Fibroblast of the conjunctiva (primary cell): Measurements from ENCODE around the gene MBP.
"Not testable (repeated sequence)": the region's sequence is repeated elsewhere in the genome, so short reads cannot be mapped to it uniquely, and the experiment has no call there.

ENCODE experiments used
- DNase-seq: peaks from one replicate; pipeline ENCODE4 v3.0.0-alpha.2; 2010; ENCODE audit warnings: low read depth

MBP gene

DNA sequence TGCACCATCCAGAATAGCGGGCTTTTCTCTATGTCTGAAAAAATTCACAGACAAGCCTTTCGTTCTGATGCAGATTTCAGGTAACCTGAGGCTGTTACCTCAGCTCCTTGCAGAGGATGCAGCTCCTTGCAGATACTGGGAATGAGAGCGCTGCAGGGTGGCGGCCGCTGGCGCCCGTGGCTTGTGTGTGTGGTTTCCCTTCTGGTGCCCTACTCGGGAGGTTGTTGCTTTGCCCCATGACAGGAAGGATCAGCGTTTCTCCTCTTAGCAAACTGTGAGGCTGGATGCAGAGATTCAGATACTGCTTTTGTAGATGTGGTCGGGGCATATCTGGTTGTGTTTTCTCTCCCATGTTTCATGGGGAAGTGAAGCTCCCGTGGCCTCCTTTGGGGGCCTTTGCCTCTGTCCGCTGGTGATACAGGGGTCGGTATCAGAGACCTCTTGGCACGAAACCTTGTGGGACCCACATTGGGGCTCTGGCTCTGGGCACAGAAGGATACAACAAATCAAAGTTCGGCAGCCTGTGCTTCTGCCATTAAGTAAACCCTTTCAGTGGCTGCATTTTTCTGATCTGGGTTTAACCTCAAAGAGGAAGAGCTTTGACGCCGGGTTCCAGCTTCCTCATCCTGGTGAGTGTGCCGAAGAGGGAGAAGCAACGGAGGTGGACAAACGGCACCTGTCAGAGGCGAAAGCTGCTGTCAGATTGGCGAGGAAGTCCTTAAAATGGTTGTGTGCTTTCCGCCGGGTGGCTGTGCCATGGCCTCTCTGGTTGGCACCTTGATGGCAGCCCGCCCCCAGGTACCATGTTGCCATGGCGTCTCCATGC lies 127.8 kb downstream of the MBP start:
- DNase-seq, result no peak

DNA sequence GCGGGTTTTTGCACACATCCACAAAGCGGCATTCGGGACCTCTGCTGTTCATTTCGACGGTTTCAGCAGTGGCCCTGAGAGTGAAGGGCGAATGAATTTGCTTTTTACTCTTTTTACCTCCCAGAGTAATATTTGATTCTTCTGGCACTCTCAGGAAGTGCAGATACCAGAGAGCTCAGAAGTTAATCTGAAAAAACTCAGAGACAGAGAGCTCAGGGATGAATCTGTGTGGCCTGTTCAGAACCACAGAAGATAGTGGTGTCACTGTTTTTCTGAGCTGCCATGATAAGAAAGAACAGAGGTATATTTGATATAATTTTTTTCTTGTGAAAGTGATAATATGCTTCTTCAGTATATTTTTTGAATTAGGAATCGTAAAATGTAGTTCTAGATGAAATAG lies 129.3 kb downstream of the MBP start:
- DNase-seq, result no peak

DNA sequence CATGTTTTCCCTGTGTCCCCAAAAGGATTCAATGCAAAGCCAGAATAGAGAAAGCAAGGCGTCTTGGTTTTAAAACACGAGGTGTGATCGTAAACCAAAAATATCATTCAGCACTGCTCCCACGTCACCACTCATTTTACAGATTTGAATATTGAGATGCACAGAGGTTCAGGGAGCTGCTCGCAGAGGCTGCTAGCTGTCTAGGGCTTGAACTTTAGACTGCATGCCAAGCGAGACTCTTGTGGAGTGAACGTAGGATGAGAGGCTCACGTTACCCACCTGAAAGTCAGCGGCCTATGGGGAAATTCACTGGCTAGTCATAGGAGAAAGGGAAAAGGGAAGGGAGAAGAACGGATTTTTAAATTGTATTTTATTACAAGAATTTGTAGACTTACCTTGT lies 130.1 kb downstream of the MBP start:
- no peak for DNase-seq

DNA sequence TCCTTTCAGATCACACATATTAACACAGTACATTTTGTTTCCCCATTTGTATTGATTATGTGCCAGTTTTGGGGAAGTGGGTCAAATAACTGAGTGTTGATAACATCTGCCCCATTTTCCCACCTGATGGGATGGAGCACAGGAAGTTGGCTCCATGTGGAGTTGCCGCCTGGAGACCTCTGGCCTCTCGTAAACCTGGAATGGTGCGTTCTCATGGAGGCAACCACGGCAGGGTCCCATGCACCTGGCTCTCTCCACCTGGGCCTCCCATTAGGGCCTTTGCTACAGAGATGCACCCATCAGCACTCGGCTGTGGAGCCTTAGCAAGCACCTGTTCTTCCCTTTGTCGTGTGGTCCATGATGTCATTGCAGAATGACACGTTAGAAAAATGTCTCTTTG lies 130.6 kb downstream of the MBP start:
- DNase-seq, result no peak

DNA sequence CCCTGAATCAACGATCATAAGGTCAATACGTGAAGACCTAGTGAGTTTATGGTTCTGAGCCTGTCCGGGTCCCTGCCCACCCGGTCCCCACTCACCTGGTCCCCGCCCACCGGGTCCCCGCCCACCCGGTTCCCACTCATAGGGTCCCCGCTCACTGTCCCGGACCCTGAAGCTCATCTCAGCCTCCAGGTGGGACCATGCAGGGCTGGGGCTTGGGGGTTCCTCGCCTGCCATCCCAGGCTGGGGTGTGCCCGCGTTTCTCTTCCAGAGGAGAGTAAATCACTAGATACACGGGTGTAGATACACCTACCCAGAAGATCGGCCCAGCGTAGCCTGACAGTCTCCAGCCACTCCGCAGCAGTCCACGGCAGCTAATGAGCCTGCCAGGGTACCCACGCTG lies 131.5 kb downstream of the MBP start:
- DNase-seq, result no peak

DNA sequence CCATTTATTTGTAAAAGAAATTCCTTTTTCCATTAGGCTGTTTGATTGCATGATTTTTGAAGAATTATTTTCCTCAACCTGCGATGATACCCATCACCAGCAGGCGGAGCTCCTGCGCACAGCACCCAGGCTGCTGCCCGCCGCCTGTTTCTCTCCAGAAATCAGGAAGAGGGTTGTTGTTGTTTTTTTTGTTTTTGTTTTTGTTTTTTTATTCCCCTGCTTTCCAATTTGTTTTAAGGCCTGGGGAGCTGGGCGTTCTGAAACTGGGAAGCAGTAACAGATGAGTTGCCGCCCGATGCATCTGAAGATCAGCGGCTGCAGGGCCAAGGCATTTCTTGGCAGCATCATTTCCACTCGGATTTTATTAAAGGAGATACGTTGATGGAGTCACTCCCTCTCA lies 132.1 kb downstream of the MBP start:
- peak; percentile 22 for DNase-seq

DNA sequence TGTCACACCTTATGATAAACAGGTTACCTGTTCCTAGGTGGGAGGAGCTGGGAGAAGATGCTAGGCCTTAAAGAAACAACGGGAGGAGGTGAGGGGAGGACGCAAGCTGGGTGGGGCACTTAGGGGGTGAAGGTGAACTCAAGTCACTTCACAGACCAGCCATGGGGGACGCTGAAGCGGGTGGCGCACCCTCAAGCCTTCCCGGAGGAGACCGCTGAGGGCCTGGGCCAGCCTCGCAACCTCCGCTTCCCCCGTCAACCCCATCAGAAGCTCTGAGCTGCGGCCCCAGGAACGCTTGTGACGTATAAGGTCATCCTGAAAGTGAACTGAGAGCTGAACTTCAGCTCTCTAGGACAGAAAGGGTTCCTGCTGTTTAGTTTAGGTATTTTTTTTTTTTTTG lies 133.5 kb downstream of the MBP start:
- no peak for DNase-seq

DNA sequence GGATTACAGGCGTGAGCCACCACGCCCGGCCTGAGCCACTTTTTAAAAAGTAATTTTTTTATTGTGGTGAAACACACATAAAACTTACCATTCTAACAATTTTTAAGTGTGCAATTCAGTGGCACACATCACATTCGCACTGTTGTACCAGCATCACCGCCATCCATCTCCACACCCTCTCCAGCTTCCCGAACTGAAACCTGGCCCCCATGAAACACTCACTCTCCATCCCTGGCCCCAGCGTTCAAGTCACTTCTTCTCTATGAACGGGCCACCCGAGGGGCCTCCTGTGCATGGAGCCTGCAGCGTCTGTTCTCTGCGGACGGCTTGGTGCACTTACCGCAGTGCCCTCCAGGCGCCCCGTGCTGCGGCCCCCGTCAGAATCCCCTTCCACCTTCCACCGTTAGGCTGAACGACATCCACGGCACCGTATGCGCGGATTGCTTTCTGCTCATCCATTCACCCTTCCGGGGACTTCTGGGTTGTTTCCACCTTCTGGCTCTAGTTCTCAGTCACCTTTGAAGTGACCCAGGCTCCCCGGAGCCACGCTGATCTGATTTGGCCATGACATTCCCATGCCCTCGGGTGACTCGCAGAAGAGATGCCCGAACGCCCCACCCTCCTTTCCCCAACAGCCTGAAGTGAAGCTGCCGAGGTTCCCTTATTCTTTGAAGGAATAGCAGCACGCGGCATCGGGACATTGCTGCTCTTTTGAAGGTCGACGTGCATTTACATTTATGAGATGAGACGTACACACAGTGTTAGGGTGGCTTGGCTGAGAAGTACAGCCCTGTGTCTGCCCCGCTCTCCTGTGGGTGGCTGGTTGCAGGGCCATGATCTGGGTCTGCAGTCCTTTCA lies 134.4 kb downstream of the MBP start:
- no peak for DNase-seq

DNA sequence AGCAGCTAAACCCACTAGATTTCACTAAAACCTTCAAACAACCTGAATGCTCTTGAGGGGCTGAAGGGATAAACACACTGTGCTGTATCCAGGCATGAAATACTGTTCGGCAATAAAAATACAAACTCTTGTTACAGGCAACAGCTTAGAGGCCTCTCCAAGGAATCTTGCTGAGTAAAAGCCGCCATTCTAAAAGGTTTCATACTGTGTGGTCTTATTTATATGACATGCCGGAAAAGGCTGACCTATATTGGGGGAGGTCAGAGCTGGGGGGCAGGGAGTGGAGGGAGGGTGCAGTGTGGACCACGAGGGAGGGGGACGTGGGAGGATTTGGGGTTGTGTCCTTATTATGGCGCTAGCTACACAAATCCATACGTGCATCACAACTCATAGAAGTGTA lies 136.2 kb downstream of the MBP start:
- DNase-seq, result no peak

DNA sequence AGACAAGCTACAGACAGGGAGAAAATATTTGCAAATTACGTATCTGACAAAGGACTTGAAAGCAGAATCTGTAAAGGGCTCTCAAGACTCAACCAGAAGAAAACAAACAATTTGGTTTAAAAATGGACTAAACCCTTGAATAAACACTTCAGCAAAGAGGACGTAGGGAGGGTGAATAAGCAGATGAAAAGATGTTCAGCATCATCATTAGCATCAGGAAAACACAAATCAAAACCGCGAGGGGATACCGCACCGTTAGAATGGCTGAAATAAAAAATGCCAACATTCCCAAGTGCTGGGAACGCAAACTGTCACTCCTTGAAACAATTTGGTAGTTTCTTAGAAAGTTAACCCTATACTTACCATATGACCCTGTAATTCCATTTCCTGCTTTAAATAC lies 136.7 kb downstream of the MBP start:
- DNase-seq, result no peak

DNA sequence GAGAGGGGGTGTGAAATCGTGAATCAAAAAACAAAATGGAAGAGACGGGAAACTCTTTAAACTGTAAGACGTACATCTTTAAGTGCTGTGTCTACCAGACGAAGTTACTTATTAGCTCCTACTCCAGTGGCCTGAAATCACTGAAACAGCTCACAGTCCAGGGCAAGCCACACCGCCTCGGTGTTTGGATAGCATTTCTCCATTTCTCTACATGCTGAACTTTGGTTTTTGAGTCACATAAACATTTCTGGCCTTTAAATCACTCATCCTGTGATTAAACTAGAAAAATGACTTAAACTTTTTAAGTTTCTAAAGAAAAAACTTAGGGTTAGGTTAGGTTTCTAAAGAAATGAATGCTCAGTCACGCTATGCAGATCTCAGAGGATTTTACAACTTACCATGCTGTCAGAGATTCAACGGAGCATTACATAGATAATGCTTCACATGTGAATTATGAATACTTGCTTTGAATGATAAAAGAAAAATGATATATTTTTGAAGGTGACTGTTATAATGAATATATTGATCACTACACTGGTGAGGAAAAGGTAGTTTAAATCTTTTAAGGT lies 138.4 kb downstream of the MBP start:
- no peak for DNase-seq

DNA sequence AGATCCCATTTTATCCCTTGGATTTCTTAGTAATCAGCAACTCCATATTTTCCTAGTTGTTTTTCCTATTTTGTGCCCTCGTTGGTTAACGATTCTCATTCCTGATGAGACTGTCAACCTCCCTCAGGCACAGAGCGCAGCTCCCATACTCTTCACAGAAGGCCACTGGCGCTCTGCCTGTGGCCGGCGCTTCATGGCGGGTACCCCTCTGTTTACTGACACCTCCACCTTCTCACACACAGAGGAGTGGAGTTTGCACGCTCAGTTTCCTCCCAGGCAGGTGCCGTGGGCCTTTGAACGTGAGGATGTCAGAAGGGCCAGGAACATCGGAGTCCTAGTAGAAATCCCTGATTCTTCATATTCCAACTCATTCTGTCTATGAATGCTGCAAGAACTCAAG lies 139.0 kb downstream of the MBP start:
- DNase-seq, result no peak

DNA sequence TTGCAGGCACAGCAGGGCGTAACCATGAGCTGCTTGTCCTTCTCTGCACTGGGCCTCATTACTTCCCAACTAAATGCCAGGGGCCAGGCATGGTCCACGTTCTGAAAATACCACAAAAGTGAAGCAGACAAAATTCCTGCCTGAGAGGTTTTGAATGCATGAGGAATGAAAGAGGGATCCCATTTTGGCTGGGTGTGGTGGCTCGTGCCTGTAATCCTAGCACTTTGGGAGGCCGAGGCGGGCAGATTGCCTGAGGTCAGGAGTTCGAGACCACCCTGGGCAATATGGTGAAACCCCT lies 139.5 kb downstream of the MBP start:
- DNase-seq, result no peak

DNA sequence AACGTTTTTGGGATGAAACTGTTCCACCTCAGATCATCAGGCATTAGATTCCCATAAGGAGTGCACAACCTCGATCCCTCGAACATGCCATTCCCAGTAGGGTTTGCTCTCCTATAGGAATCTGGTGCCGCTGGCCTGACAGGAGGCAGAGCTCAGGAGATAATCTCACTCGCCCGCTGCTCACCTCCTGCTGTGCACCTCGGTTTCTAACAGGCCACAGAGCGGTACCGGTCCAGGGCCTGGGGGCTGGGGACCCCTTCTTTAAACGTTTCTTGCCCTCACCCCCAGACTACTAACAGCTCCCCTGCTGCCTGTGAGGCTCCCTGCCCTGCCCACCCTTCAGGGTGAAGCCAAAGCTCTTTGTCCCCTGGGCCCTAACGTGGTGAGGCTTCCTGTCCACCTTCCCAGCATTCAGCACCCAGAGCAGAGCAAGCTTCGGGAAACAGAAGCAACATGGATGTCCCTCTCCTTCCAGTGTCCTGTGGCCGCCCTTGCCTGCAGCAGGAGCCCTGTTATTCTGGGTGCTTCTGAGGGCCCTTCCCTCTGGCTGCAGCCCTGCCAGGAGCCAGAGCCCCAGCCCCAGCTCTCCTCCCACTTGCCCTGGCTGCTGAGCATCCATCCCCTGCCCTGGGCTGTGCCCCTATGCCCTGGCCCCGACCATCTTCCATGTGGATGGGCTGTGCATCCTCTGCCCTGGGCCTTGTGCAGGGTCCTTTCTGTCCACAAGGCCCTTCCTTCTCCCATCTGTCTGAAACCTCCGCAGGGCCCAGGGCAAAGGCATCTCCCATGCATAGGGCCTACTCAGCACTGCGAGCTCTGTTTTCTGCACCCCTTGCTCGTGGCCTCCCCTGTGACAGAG lies 140.1 kb downstream of the MBP start:
- DNase-seq, result no peak

DNA sequence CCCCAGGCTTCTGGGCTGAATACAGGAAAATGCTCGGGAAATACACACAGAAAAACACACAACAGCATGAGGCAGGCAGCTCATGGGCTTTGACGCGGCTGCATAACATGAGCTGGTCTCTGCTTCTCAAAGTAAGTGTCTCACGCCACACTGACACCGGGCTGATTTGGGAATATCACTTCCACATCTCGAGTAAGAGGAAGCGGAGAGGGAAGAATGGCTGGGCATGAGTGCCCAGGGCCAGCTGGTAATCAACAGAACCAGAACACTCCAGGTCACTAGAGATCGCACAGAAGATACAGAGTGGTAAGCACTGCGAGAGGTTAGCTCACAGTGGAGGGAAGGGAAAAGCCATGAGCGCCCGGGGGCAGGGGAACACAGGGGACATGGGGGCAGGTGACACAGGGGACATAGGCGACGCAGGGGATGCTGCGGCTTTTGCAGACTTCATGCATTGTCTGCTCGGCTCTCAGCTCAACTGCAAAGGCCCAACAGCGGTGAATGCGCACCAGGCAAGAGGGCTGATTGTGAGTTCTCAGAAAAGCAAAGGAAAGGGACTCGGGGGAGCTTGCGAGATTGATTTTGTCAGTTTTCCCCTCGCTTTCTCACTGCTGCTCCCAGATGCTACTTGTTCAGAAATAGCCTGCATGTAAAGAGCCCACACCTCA lies 141.4 kb downstream of the MBP start:
- DNase-seq, result no peak

DNA sequence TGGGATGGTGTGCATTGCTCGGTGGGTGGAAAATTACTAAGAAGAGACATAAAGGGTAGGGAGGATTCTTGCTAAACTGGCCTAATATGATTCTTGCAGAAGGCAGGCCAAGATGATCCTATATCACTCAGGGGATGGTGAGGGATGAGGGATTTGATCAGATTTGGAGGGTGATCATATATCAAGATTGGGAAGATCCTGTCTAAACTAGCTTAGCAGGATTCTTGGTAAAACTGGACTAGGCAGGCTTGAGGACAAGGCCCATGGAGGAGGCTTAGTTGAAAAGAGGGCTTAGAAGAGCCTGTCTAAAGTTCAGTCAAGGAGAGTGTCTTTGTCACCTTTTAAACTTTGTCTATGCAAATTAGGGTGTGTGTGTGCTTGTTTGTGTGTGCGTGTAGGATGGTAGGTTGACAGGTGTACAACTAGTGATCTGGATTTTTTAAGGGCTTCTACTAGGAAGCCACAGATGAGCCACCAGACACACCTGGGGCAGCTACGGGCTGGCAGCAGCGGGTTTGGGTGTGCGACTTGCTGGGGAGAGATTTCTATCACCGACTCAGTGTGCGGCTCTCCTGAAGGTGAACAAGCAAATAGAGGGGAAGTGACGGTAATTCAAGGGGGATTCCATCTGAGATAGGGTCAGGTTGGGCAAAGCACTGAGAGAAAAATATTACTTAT lies 142.1 kb downstream of the MBP start:
- not testable (repeated sequence) for DNase-seq

DNA sequence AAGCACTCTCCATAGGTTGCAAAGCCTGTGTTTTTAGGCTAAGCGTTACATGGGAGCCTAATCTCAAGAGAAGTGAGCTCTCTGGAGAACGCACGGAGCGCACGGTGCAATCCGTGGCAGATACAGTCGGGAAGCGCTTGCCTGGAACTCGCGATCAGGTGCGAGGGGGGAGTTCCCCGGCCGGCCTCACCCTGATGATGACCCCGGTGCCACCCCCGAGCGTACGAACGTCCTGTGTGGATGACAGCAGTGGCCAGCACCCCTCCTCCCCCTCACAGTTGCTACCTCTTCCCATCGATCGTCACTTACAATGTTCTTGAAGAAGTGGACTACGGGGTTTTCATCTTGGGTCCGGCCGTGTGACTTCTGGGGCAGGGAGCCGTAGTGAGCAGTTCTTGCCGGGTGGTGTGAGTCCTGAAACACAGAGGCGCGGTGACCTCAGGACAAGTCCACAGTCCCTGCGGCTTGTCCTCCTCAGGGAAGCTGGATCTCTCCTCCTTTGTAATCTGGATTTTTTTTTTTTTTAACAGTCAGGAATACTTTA lies 142.9 kb downstream of the MBP start:
- DNase-seq, result no peak

DNA sequence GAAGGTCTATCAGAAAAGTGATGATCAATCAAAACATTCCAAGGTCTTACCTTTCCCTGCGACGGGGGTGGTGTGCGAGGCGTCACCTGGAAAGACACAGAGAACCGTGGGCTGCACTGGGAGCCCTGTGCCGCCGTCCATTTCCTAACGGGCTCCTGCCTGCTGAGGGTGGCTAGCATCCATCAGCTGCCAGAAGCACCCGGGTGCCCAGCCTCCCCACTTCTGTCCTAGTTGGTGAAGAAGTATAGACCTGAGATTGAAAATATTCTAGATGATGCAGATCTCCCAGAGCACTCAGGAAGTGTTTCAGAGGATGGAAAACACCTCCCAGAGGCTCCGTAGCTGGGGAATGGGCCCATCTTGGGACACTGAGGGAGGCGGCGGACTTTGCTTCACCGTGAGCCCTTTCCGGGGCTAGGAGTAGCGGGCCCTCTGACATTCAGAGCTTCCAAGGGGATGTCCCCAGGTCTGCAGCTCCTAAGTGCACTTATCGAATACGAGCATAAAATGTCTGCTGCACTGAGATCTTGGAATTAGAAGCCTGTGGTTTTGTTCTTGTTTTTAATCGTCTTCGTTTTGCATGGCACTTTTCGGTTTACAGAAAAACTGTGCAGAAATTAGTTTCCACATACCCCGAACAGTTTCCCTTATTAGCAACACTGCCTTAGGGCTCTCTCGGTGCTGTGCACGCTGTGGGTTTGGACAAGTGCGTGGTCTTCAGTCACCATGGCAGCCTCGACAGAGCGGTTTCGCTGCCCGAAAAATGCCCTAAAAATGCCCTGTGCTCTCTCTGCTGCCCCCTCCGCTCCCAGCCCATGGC lies 143.5 kb downstream of the MBP start:
- no peak for DNase-seq

DNA sequence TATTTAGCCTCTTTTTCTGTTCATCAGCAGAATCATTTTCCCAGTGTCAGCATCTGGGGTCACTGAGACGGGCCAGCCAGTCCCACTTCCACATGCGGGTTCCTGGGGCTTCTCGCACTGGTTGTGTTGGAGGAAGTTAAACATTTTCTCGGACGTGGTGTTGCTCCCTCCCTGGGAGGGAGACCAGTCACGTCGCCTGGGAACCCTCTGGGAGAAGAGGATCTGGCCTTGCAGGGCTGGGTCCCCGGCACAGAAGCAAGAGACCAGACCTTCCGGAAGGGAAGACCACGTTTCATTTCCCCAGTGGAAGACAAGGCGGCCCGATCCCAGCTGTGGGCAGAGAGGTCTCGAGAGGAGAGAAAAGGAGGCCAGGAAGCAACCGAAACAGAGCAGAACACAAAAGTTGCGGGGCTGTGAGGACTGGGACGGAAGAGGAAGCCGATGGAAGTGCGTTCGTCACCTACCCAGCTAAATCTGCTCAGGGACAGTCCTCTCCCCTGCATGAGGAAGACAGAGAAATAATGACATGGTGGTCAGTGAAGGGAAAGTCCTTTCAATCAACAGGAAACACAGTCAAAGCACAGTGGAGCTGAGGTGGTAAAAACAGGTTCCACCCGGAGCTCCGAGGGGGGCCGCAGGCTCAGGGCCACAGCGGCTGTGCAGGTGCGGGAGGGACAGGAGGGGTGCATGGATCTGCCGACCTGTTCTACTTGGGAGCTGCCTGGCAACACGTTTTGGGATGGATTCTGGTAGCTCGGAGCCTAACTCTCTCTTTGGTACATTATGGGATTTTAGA lies 144.4 kb downstream of the MBP start:
- DNase-seq, result no peak
